GM12875 (cell line): ENCODE results near the gene JAKMIP2.
"Not testable (repeated sequence)": the region's sequence is repeated elsewhere in the genome, so short reads cannot be mapped to it uniquely, and the experiment has no call there.

Experiments used
- H3K4me3 ChIP-seq: one replicate; pipeline ENCODE4 v1.5.1; 2011; ENCODE audit warnings: low read depth, low read length, control low read depth
- CTCF ChIP-seq: IDR thresholded peaks from 2 replicates; pipeline ENCODE4 v1.5.1; 2011; ENCODE audit warnings: low read depth, mild to moderate bottlenecking, control low read depth, inconsistent platforms, low read length, moderate library complexity, borderline replicate concordance; ENCODE audit not compliant: insufficient read depth

The JAKMIP2 gene

GRCh38 chr5:147733075-147733474 is 49.5 kb downstream of the JAKMIP2 start:
- TF ChIP-seq CTCF = no peak
- no peak overlapping the region for H3K4me3 ChIP-seq

- no peak for TF ChIP-seq CTCF
- no peak overlapping the region for H3K4me3 ChIP-seq
These were observed 50.1 kb downstream of the JAKMIP2 start for GRCh38 chr5:147732291-147732883.

DNA sequence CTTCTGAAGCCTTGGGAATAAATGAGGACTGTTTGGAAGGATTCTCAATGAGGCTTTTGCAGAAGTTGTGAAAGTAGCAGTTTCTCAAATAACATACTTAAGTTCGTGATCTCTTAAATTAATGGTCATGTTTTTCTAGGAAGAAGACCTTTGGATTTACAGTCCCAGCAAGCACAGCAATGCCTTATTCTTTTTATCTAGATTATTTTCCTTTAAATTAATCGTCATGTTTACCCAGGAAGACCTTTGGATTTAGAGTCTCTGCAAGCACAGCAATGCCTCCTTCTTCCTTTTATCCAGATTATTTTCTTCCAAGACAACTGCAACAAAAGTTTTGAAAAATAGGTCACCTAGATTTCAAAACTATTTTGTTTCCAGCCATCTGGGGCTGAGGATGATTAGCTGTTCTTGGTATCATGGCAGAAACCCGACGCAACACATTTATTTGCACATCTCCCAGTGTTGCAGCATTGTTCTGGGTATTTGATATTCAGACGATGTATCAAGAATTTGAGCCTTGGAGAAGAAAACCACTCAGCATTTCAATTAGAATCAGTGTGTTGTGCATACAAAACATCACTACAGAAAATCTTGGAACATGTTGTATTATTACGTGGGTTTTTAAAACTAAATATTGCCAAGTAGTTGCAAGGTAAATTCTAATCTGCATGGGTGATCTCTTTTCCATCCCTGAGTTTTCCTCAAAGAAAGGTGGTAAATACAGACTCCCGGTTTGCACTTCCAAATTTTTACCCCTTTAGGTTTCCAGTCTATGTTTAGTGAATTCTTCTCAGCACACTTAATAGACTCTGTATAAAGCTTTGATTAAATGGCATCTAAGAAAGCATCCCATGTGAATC is 50.9 kb downstream of the JAKMIP2 start:
- TF ChIP-seq CTCF = no peak
- H3K4me3 ChIP-seq = no peak overlapping the region

GRCh38 chr5:147727200-147727599 is 55.3 kb downstream of the JAKMIP2 start:
- TF ChIP-seq CTCF = no peak
- no peak overlapping the region for H3K4me3 ChIP-seq

DNA sequence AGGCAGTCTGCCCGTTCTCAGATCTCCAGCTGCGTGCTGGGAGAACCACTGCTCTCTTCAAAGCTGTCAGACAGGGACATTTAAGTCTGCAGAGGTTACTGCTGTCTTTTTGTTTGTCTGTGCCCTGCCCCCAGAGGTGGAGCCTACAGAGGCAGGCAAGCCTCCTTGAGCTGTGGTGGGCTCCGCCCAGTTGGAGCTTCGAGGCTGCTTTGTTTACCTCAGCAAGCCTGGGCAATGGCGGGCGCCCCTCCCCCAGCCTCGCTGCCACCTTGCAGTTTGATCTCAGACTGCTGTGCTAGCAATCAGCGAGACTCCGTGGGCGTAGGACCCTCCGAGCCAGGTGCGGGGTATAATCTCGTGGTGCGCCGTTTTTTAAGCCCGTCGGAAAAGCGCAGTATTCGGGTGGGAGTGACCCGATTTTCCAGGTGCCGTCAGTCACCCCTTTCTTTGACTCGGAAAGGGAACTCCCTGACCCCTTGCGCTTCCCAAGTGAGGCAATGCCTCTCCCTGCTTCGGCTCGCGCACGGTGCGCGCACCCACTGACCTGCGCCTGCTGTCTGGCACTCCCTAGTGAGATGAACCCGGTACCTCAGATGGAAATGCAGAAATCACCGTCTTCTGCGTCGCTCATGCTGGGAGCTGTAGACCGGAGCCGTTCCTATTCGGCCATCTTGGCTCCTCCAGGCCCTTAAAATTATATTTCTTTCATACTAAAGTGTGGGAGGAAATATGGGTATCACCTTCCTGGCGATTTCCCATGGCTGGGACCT is 61.2 kb downstream of the JAKMIP2 start:
- not testable (repeated sequence) for H3K4me3 ChIP-seq

DNA sequence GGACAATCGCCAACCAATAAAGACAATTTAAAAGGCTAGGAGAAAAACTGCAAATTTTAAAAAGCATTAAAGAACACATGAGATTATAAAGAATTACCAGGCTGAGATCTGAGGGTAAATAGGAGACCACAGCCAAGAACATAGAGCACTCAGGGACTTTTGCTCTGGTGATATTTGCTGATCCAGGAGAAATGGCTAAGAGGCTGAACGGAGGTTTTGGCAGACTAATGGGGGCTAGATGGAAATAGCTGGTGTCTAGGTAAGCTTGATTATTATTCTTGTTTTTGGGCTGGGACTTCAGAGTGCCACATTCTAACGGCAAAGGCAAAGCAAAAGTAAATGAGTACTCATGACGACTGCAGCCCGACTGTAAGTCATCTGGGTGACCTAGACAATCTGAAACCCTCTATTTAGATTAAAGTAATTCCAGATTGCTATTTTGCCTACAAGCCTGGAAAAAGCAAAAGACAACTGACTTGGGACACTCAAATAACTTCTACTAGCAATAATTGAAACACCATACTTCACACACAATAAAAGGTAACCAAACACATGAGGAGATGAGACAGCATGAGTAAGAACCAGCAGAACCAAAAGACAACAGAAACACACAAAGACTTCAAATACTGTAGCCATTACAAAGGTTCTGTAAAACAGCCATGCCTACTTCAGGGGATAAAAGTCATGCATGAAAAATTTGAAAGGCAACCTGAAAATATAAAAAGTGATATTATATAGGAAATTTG is 68.8 kb downstream of the JAKMIP2 start:
- H3K4me3 ChIP-seq = no peak overlapping the region
- no peak for TF ChIP-seq CTCF

DNA sequence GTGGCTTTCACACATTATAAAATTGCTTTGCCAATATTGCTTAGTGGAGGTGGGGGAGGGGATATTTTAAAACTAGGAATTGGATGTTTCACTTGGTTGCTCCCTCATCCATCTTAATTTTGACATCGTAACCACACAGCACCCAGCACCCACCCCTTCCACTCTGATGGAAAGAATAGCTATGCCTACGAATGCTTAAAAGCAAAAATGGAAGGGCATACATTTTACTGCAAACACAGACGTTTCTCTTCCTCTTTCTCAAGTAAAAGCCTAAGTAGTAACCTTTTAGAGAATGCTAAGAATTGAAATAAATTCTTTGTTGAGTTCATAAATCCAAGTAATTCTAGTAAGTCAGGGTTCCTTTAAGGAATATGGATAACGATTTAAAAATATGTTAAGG is 69.9 kb downstream of the JAKMIP2 start:
- no peak for TF ChIP-seq CTCF
- no peak overlapping the region for H3K4me3 ChIP-seq
